ENCODE data around the gene SLC17A5.
A peak's percentile ranks its signal among the peaks of the same experiment; 100 is the strongest.
"Not testable (repeated sequence)": the region's sequence is repeated elsewhere in the genome, so short reads cannot be mapped to it uniquely, and the experiment has no call there.

SLC17A5 gene

GRCh38 chr6:73579389-73579788 is 74.4 kb downstream of the SLC17A5 start:
- TF ChIP-seq CTCF (IDR thresholded peaks at IDR 0.05; ENCODE audit: poor library complexity, severe bottlenecking), result no peak
- H3K27ac ChIP-seq (ENCODE audit: poor library complexity, severe bottlenecking), result peak overlapping the region; percentile 99
- no peak overlapping the region for H3K4me3 ChIP-seq (ENCODE audit: severe bottlenecking)
- peaks cover 2% of the 10 kb centered on the region for H3K9me3 ChIP-seq (ENCODE audit: severe bottlenecking)
- H3K36me3 ChIP-seq (ENCODE audit: low read depth), result no peaks in the 10 kb centered on the region
- no peak for DNase-seq (ENCODE audit: low spot score)
- peak; percentile 7; the same call in 2 of the 3 replicates for ATAC-seq (ENCODE audit: low read depth)
- peaks cover 19% of the 10 kb centered on the region for H3K4me1 ChIP-seq (ENCODE audit: insufficient read depth, poor library complexity, severe bottlenecking)
- no peaks in the 10 kb centered on the region for H3K27me3 ChIP-seq (ENCODE audit: insufficient read depth, poor library complexity, severe bottlenecking)

- Histone ChIP-seq H3K27ac (ENCODE audit: poor library complexity, severe bottlenecking) (peak overlapping the region; percentile 99), H3K36me3 (ENCODE audit: low read depth) (no peaks in the 10 kb centered on the region), H3K9me3 (ENCODE audit: severe bottlenecking) (peaks cover 2% of the 10 kb centered on the region), H3K27me3 (ENCODE audit: insufficient read depth, poor library complexity, severe bottlenecking) (no peaks in the 10 kb centered on the region), H3K4me1 (ENCODE audit: insufficient read depth, poor library complexity, severe bottlenecking) (peaks cover 19% of the 10 kb centered on the region), H3K4me3 (ENCODE audit: severe bottlenecking) (no peak overlapping the region)
- TF ChIP-seq CTCF (IDR thresholded peaks at IDR 0.05; ENCODE audit: poor library complexity, severe bottlenecking), result no peak
- ATAC-seq (ENCODE audit: low read depth), result no peak
- no peak for DNase-seq (ENCODE audit: low spot score)
These were observed 76.1 kb downstream of the SLC17A5 start for GRCh38 chr6:73577676-73578075.

- H3K36me3 ChIP-seq (ENCODE audit: low read depth); H3K9me3 ChIP-seq (ENCODE audit: severe bottlenecking); ATAC-seq (ENCODE audit: low read depth); H3K4me1 ChIP-seq (ENCODE audit: insufficient read depth, poor library complexity, severe bottlenecking); H3K27ac ChIP-seq (ENCODE audit: poor library complexity, severe bottlenecking); H3K27me3 ChIP-seq (ENCODE audit: insufficient read depth, poor library complexity, severe bottlenecking); H3K4me3 ChIP-seq (ENCODE audit: severe bottlenecking); DNase-seq (ENCODE audit: low spot score): not testable (repeated sequence)
These were observed 81.3 kb downstream of the SLC17A5 start for GRCh38 chr6:73572531-73572930.

- ATAC-seq (ENCODE audit: low read depth); H3K36me3 ChIP-seq (ENCODE audit: low read depth); H3K9me3 ChIP-seq (ENCODE audit: severe bottlenecking); DNase-seq (ENCODE audit: low spot score); H3K27me3 ChIP-seq (ENCODE audit: insufficient read depth, poor library complexity, severe bottlenecking); H3K4me1 ChIP-seq (ENCODE audit: insufficient read depth, poor library complexity, severe bottlenecking); H3K4me3 ChIP-seq (ENCODE audit: severe bottlenecking); H3K27ac ChIP-seq (ENCODE audit: poor library complexity, severe bottlenecking): not testable (repeated sequence)
These were observed 82.3 kb downstream of the SLC17A5 start for GRCh38 chr6:73571218-73572181.

- DNase-seq (ENCODE audit: low spot score) (no peak), ATAC-seq (ENCODE audit: low read depth) (no peak)
- Histone ChIP-seq H3K36me3 (ENCODE audit: low read depth) (no peaks in the 10 kb centered on the region), H3K4me3 (ENCODE audit: severe bottlenecking) (no peak overlapping the region), H3K27ac (ENCODE audit: poor library complexity, severe bottlenecking) (no peak overlapping the region), H3K4me1 (ENCODE audit: insufficient read depth, poor library complexity, severe bottlenecking) (no peaks in the 10 kb centered on the region), H3K9me3 (ENCODE audit: severe bottlenecking) (no peaks in the 10 kb centered on the region), H3K27me3 (ENCODE audit: insufficient read depth, poor library complexity, severe bottlenecking) (no peaks in the 10 kb centered on the region)
- TF ChIP-seq CTCF (IDR thresholded peaks at IDR 0.05; ENCODE audit: poor library complexity, severe bottlenecking), result no peak
These were observed 84.7 kb downstream of the SLC17A5 start for GRCh38 chr6:73569121-73569520.
